ENCODE measurements around the gene FAM13A.
"Not testable (repeated sequence)": the region's sequence is repeated elsewhere in the genome, so short reads cannot be mapped to it uniquely, and the experiment has no call there.

FAM13A gene

GRCh38 chr4:88908003-88908402 lies 149.0 kb downstream of the FAM13A start:
- H3K27ac ChIP-seq (ENCODE audit: poor library complexity, severe bottlenecking): no peak overlapping the region
- TF ChIP-seq, protein P1, sequence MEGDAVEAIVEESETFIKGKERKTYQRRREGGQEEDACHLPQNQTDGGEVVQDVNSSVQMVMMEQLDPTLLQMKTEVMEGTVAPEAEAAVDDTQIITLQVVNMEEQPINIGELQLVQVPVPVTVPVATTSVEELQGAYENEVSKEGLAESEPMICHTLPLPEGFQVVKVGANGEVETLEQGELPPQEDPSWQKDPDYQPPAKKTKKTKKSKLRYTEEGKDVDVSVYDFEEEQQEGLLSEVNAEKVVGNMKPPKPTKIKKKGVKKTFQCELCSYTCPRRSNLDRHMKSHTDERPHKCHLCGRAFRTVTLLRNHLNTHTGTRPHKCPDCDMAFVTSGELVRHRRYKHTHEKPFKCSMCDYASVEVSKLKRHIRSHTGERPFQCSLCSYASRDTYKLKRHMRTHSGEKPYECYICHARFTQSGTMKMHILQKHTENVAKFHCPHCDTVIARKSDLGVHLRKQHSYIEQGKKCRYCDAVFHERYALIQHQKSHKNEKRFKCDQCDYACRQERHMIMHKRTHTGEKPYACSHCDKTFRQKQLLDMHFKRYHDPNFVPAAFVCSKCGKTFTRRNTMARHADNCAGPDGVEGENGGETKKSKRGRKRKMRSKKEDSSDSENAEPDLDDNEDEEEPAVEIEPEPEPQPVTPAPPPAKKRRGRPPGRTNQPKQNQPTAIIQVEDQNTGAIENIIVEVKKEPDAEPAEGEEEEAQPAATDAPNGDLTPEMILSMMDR (IDR thresholded peaks at IDR 0.05; ENCODE audit: poor library complexity, severe bottlenecking): no peak
- H3K4me3 ChIP-seq (ENCODE audit: severe bottlenecking): no peak overlapping the region
- H3K27me3 ChIP-seq (ENCODE audit: insufficient read depth, poor library complexity, severe bottlenecking): no peaks in the 10 kb centered on the region
- H3K36me3 ChIP-seq (ENCODE audit: low read depth): no peaks in the 10 kb centered on the region
- no peaks in the 10 kb centered on the region for H3K4me1 ChIP-seq (ENCODE audit: insufficient read depth, poor library complexity, severe bottlenecking)
- no peak for DNase-seq (ENCODE audit: low spot score)
- no peak for ATAC-seq (ENCODE audit: low read depth)
- H3K9me3 ChIP-seq (ENCODE audit: severe bottlenecking): peaks cover under 1% of the 10 kb centered on the region

GRCh38 chr4:88907478-88907877 lies 149.5 kb downstream of the FAM13A start:
- ATAC-seq (ENCODE audit: low read depth) (no peak), DNase-seq (ENCODE audit: low spot score) (no peak)
- H3K27ac ChIP-seq (ENCODE audit: poor library complexity, severe bottlenecking): no peak overlapping the region
- no peak overlapping the region for H3K4me3 ChIP-seq (ENCODE audit: severe bottlenecking)
- TF ChIP-seq, protein P1 (IDR thresholded peaks at IDR 0.05; ENCODE audit: poor library complexity, severe bottlenecking): no peak
- no peaks in the 10 kb centered on the region for H3K36me3 ChIP-seq (ENCODE audit: low read depth)
- H3K27me3 ChIP-seq (ENCODE audit: insufficient read depth, poor library complexity, severe bottlenecking): no peaks in the 10 kb centered on the region
- no peaks in the 10 kb centered on the region for H3K4me1 ChIP-seq (ENCODE audit: insufficient read depth, poor library complexity, severe bottlenecking)
- H3K9me3 ChIP-seq (ENCODE audit: severe bottlenecking): peaks cover 2% of the 10 kb centered on the region

DNA sequence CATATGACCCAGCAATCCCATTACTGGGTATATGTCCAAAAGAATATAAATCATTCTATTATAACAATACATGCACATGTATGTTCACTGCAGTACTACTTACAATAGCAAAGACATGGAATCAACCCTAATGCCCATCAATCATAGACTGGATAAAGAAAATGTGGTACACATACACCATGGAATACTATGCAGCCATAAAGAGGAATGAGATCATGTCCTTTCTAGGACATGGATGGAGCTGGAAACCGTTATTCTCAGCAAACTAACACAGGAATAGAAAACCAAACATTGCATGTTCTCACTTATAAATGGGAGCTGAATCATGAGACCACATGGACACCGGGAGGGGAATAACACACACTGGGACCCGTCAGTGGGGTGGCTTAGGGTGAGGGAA lies 152.7 kb downstream of the FAM13A start:
- not testable (repeated sequence) for H3K4me3 ChIP-seq (ENCODE audit: severe bottlenecking); H3K27ac ChIP-seq (ENCODE audit: poor library complexity, severe bottlenecking); ATAC-seq (ENCODE audit: low read depth); H3K36me3 ChIP-seq (ENCODE audit: low read depth); H3K9me3 ChIP-seq (ENCODE audit: severe bottlenecking); H3K27me3 ChIP-seq (ENCODE audit: insufficient read depth, poor library complexity, severe bottlenecking); H3K4me1 ChIP-seq (ENCODE audit: insufficient read depth, poor library complexity, severe bottlenecking); DNase-seq (ENCODE audit: low spot score)

- DNase-seq (ENCODE audit: low spot score) (no peak), ATAC-seq (ENCODE audit: low read depth) (no peak)
- no peaks in the 10 kb centered on the region for H3K27me3 ChIP-seq (ENCODE audit: insufficient read depth, poor library complexity, severe bottlenecking)
Measured at GRCh38 chr4:88900432-88900831, 156.6 kb downstream of the FAM13A start.

GRCh38 chr4:88897752-88898151 lies 159.2 kb downstream of the FAM13A start:
- Histone ChIP-seq H3K9me3 (ENCODE audit: severe bottlenecking) (no peaks in the 10 kb centered on the region), H3K27ac (ENCODE audit: poor library complexity, severe bottlenecking) (no peak overlapping the region), H3K36me3 (ENCODE audit: low read depth) (no peaks in the 10 kb centered on the region), H3K4me3 (ENCODE audit: severe bottlenecking) (no peak overlapping the region), H3K27me3 (ENCODE audit: insufficient read depth, poor library complexity, severe bottlenecking) (no peaks in the 10 kb centered on the region), H3K4me1 (ENCODE audit: insufficient read depth, poor library complexity, severe bottlenecking) (no peaks in the 10 kb centered on the region)
- DNase-seq (ENCODE audit: low spot score) (no peak), ATAC-seq (ENCODE audit: low read depth) (no peak)
- TF ChIP-seq, protein P1 (IDR thresholded peaks at IDR 0.05; ENCODE audit: poor library complexity, severe bottlenecking): no peak

More at GRCh38 chr4:88900432-88900831, 156.6 kb downstream of the FAM13A start:
- H3K4me1 ChIP-seq (ENCODE audit: insufficient read depth, poor library complexity, severe bottlenecking): no peaks in the 10 kb centered on the region
- H3K9me3 ChIP-seq (ENCODE audit: severe bottlenecking): peaks cover 2% of the 10 kb centered on the region
- TF ChIP-seq, protein P1 (IDR thresholded peaks at IDR 0.05; ENCODE audit: poor library complexity, severe bottlenecking): no peak
- H3K27ac ChIP-seq (ENCODE audit: poor library complexity, severe bottlenecking): no peak overlapping the region
- H3K36me3 ChIP-seq (ENCODE audit: low read depth): no peaks in the 10 kb centered on the region
- H3K4me3 ChIP-seq (ENCODE audit: severe bottlenecking): no peak overlapping the region
